Cardiac muscle cell (in vitro differentiated cells and primary cell): ENCODE data around the gene MC4R. TPM values are rescaled to one million over a fixed set of nuclear protein-coding genes. Genes with fewer than 3 reads are reported as not detected.
"Not testable (repeated sequence)": the region's sequence is repeated elsewhere in the genome, so short reads cannot be mapped to it uniquely, and the experiment has no call there.

ENCODE experiments used
- DNase-seq, 2 donors: peaks; one replicate each; pipeline versions ENCODE4 v3.0.0 to v3.0.0-alpha.2; 2010 to 2017; ENCODE audit warnings: low read depth in 1 of 2, low spot score in 1 of 2
- H3K27ac ChIP-seq: fragments of 200-600 bp; sonication (generic); 2 replicates; pipeline ENCODE4 v1.5.1; 2016
- H3K27me3 ChIP-seq: fragments of 200-600 bp; sonication (generic); 2 replicates; pipeline ENCODE4 v1.6.0; 2016; ENCODE audit warnings: control low read depth
- H3K36me3 ChIP-seq: fragments of 200-600 bp; sonication (generic); 2 replicates; pipeline ENCODE4 v1.5.1; 2016; ENCODE audit warnings: control low read depth
- H3K4me1 ChIP-seq: fragments of 200-600 bp; sonication (generic); 2 replicates; pipeline ENCODE4 v1.8.1; 2017; ENCODE audit warnings: low read depth, mild to moderate bottlenecking, mixed run types
- H3K4me3 ChIP-seq: fragments of 200-600 bp; sonication (generic); 2 replicates; pipeline ENCODE4 v1.5.1; 2016; ENCODE audit warnings: mild to moderate bottlenecking
- H3K9me3 ChIP-seq: fragments of 200-600 bp; sonication (generic); 2 replicates; pipeline ENCODE4 v1.5.1; 2017; ENCODE audit warnings: low read depth, mild to moderate bottlenecking, control low read depth
- CTCF ChIP-seq: IDR thresholded peaks from 2 replicates; pipeline ENCODE4 v1.5.1; 2012; ENCODE audit warnings: low read depth, mild to moderate bottlenecking, low read length
- polyA plus RNA-seq: library from polyadenylated mRNA; unstranded; fragments of >200 nt; fragmentation: Nextera tagmentation; extraction: Ambion mirVana; gene quantifications from 2 replicates; pipeline ENCODE4 v1.2.1, GENCODE V29; 2016
- total RNA-seq: library from RNA; depleted of rRNA; stranded (reverse); fragments of >200 nt; gene quantifications from 2 replicates; pipeline ENCODE4 v1.2.3, GENCODE V29; 2016

The MC4R gene
- total RNA-seq (0.21 and 0.54 TPM in 2 replicates), polyA plus RNA-seq (1.1 and 2.5 TPM in 2 replicates)

- Histone ChIP-seq H3K9me3 (no peaks in the 10 kb centered on the region), H3K27me3 (no peaks in the 10 kb centered on the region), H3K27ac (peak within 1 kb of the TSS; percentile 72), H3K36me3 (no peaks in the 10 kb centered on the region), H3K4me1 (peaks cover 22% of the 10 kb centered on the region), H3K4me3 (peak within 1 kb of the TSS; percentile 4)
- no peak for TF ChIP-seq CTCF
- peak; percentile 74 to 89 for DNase-seq
These were observed at the start of gene MC4R for GRCh38 chr18:60372596-60372995. Gene MC4R (minus strand): TSS chr18:60372775. CDS start chr18:60372349, 426 bp downstream.

GRCh38 chr18:60422306-60422705 lies 49.7 kb upstream of the MC4R start:
- DNase-seq, H3K27ac ChIP-seq, H3K27me3 ChIP-seq: not testable (repeated sequence)

GRCh38 chr18:60421356-60422118 lies 49.0 kb upstream of the MC4R start:
- no peak for DNase-seq
- no peak for TF ChIP-seq CTCF
- no peak overlapping the region for H3K4me3 ChIP-seq
- no peaks in the 10 kb centered on the region for H3K9me3 ChIP-seq
- no peaks in the 10 kb centered on the region for H3K4me1 ChIP-seq
- no peak overlapping the region for H3K27ac ChIP-seq
- no peaks in the 10 kb centered on the region for H3K27me3 ChIP-seq
- no peaks in the 10 kb centered on the region for H3K36me3 ChIP-seq

More at GRCh38 chr18:60422306-60422705, 49.7 kb upstream of the MC4R start:
- not testable (repeated sequence) for H3K4me3 ChIP-seq, H3K36me3 ChIP-seq, H3K9me3 ChIP-seq, H3K4me1 ChIP-seq

GRCh38 chr18:60417946-60418345 lies 45.4 kb upstream of the MC4R start:
- H3K36me3 ChIP-seq: no peaks in the 10 kb centered on the region

GRCh38 chr18:60413944-60414547 lies 41.5 kb upstream of the MC4R start:
- no peak overlapping the region for H3K4me3 ChIP-seq
- no peak overlapping the region for H3K27ac ChIP-seq
- H3K4me1 ChIP-seq: no peaks in the 10 kb centered on the region
- no peaks in the 10 kb centered on the region for H3K27me3 ChIP-seq
- peak; percentile 12 to 15 for DNase-seq
- peak; percentile 41 for TF ChIP-seq CTCF
- H3K9me3 ChIP-seq: no peaks in the 10 kb centered on the region
- no peaks in the 10 kb centered on the region for H3K36me3 ChIP-seq

More at GRCh38 chr18:60417946-60418345, 45.4 kb upstream of the MC4R start:
- H3K27me3 ChIP-seq: no peaks in the 10 kb centered on the region
- H3K27ac ChIP-seq: no peak overlapping the region
- H3K4me1 ChIP-seq: no peaks in the 10 kb centered on the region
- H3K4me3 ChIP-seq: no peak overlapping the region
- no peak for DNase-seq
- H3K9me3 ChIP-seq: no peaks in the 10 kb centered on the region
- no peak for TF ChIP-seq CTCF

DNA sequence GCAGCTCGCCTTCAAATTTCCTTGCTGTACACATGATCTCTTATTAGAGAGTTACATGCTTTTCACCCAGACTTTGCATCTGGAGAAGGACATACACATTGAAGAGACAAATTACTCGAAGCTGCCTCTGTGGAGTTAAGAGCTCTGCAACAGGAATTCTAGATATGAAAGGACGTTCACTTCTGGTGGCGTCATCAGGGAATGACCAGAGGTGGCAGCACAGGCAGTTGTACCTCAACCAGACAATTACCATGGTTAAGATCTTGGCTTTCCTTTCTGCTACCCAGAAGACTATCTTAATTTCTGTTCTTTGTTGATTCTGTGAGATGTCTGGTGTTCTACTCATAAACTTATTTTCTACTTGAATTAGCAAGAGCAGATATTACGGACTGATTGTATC lies 39.1 kb upstream of the MC4R start:
- no peaks in the 10 kb centered on the region for H3K9me3 ChIP-seq
- H3K36me3 ChIP-seq: no peaks in the 10 kb centered on the region
- H3K4me3 ChIP-seq: no peak overlapping the region
- H3K27me3 ChIP-seq: no peaks in the 10 kb centered on the region
- no peak overlapping the region for H3K27ac ChIP-seq
- H3K4me1 ChIP-seq: no peaks in the 10 kb centered on the region
- no peak for TF ChIP-seq CTCF
- peak in 1 of 2 donors; percentile 9 for DNase-seq
